Hepatocyte (in vitro differentiated cells): ENCODE results near the gene SHROOM1.

Source experiments
- CTCF ChIP-seq: fragments of 200-600 bp; sonication (generic); IDR thresholded peaks from 2 replicates; pipeline ENCODE4 v1.5.1; 2016; ENCODE audit warnings: antibody characterized with exemption, mild to moderate bottlenecking; ENCODE audit not compliant: poor library complexity
- EZH2 ChIP-seq: fragments of 200-600 bp; sonication (generic); IDR thresholded peaks from 2 replicates; pipeline ENCODE4 v1.6.1; 2016; ENCODE audit warnings: antibody characterized with exemption, mild to moderate bottlenecking, borderline replicate concordance

GRCh38 chr5:132810605-132811004, 19.8 kb downstream of the SHROOM1 start:
- TF ChIP-seq CTCF: no peak
- TF ChIP-seq EZH2: no peak
